ENCODE measurements around the gene CPAMD8.
"Not testable (repeated sequence)": the region's sequence is repeated elsewhere in the genome, so short reads cannot be mapped to it uniquely, and the experiment has no call there.

Gene CPAMD8

DNA sequence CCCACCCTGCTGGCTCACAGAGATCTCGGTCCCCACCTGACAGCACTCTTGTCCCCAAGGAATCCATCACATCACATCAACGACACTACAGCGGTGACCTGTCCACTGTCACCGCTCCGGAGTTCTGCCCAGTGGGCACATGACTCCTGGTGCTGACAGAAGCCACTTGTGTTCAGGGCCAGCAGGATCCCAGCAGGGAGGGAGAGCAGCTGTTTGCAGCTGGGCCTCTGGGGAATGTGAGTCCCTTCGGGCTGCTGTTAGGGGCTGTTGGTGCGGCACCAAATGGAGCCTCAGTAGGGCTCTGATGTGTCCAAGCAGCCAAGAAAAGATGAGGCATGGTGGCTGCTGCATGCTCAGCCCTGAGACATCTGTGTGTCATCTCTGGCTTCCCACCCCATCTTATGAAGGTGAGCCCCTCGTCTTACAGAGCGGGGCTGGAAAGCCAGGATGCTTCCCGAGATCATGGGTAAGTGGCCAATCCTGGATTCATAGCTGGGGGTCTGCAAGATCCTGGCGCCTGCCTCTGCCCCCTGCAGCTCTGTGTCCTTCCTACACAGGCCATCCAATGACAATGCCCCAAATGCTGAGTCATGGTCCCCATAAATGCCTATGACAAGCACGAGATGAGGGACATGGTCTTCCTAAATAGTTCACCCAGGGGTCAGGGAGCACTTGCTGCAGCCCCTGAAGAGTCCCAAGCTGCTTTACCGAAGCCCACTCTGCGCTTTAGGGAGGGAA is 81.8 kb downstream of the CPAMD8 start:
- no peak for DNase-seq

DNA sequence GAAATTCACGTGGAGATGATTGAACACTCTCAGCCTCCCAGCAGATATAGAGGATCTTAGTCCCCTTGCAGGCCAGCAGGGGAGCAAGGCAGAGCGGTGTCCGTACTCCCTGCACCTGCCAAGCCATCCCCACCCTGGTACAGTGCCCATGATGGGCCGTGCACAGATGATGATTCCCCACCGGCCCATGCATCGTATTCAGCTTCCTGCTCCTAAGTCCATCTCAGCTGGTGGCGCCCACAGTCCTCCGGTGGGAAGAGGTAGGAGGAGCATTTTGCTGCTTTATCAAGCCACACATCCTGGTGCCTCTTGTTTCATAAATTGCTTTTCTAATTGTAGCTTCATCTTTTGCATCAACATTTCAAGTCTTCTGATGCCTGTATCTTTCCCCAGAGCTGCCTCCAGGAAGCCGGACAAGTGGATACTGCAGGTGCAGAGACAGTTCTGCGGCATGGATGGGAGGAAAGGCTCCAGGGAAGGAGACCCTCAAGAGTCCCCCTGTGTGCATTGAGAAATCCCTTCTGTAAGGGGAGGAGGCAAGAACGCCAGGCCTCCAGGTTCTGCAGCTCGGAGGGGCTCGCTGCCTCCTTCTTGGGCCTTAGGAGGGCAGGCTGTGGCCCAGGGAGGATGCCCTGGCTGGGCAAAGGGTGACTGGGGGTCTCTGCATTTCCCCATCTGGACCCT is 82.5 kb downstream of the CPAMD8 start:
- DNase-seq = no peak

GRCh38 chr19:16943090-16943489 is 83.5 kb downstream of the CPAMD8 start:
- DNase-seq = not testable (repeated sequence)

- DNase-seq = no peak
Measured at GRCh38 chr19:16942583-16942982, 84.0 kb downstream of the CPAMD8 start.

DNA sequence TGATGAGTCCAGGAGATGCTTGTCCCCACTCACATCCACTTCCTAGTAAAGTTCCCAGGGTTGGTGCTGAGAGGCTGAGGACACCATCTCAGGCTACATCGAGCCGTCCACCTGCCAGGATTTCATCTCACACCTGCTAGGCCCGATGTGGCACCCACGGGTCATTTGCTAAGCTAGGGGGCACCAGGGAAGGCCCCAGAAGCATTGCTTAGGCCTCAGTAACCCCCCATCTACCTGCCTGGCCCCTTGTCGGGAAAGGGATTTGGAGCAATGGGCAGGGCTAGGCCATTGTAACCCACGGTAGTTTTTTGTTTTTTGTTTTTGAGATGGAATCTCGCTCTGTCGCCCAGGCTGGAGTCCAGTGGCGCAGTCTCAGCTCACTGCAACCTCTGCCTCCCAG is 86.0 kb downstream of the CPAMD8 start:
- no peak for DNase-seq

DNA sequence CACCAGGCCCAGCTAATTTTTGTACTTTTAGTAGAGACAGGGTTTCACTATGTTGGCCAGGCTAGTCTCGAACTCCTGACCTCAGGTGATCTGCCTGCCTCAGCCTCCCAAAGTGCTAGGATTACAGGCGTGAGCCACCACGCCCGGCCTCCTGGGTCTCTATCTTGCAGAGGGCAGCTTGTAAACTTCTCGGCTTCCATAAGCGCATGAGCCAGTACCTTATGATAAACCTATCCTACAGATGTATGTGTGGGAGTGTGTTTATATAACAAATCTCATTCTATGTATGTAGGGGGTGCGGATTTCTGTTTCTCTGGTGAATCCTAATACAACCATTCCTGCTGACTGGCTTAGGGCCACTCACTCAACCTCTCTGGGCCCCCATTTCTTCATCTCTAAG is 86.5 kb downstream of the CPAMD8 start:
- DNase-seq = not testable (repeated sequence)

- no peak for DNase-seq
Measured at GRCh38 chr19:16938211-16938610, 88.4 kb downstream of the CPAMD8 start.

DNA sequence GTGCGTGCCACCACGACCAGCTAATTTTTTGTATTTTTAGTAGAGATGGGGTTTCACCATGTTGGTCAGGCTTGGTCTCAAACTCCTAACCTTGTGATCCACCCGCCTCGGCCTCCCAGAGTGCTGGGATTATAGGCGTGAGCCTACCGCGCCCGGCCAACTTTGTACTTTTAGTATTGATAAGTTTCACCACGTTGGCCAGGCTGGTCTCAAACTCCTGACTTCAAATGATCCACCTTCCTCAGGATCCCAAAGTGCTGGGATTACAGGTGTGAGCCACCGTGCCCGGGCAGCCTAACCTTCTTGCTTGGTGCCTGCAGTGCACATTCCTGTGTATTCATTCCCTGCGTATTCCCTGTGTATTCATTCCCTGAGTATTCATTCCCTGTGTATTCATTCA is 88.8 kb downstream of the CPAMD8 start:
- DNase-seq = not testable (repeated sequence)

GRCh38 chr19:16936901-16937300 is 89.7 kb downstream of the CPAMD8 start:
- no peak for DNase-seq

GRCh38 chr19:16934489-16934888 is 92.1 kb downstream of the CPAMD8 start:
- no peak for DNase-seq

GRCh38 chr19:16931306-16931705 is 95.3 kb downstream of the CPAMD8 start:
- no peak for DNase-seq

DNA sequence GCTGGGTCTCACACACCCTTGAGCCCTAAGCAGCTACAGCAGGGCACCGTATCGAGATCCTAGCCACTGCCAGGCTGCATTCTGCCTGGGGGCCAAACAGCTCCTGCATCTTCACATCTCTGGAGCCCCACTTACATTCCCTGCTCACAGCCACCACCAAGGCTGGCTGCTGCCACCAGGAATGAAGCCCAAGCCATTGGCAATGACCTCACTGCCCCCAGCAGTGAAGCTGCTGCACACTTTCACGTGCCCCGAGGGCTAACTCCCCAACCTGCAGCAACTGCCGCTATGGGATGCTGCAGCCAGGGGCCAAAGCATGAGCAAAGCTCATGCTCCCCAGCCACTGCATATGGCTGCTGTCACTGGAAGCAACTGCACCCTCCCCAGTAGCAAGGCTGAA is 95.9 kb downstream of the CPAMD8 start:
- no peak for DNase-seq

GRCh38 chr19:16928916-16929315 is 97.7 kb downstream of the CPAMD8 start:
- no peak for DNase-seq

GRCh38 chr19:16928351-16928750 is 98.3 kb downstream of the CPAMD8 start:
- DNase-seq = no peak

GRCh38 chr19:16927883-16928282 is 98.7 kb downstream of the CPAMD8 start:
- no peak for DNase-seq

GRCh38 chr19:16922949-16923348 is 103.7 kb downstream of the CPAMD8 start:
- DNase-seq = no peak

- DNase-seq = no peak
Measured at GRCh38 chr19:16922592-16922934, 104.0 kb downstream of the CPAMD8 start.

- no peak for DNase-seq
Measured at GRCh38 chr19:16921766-16922591, 104.6 kb downstream of the CPAMD8 start.

DNA sequence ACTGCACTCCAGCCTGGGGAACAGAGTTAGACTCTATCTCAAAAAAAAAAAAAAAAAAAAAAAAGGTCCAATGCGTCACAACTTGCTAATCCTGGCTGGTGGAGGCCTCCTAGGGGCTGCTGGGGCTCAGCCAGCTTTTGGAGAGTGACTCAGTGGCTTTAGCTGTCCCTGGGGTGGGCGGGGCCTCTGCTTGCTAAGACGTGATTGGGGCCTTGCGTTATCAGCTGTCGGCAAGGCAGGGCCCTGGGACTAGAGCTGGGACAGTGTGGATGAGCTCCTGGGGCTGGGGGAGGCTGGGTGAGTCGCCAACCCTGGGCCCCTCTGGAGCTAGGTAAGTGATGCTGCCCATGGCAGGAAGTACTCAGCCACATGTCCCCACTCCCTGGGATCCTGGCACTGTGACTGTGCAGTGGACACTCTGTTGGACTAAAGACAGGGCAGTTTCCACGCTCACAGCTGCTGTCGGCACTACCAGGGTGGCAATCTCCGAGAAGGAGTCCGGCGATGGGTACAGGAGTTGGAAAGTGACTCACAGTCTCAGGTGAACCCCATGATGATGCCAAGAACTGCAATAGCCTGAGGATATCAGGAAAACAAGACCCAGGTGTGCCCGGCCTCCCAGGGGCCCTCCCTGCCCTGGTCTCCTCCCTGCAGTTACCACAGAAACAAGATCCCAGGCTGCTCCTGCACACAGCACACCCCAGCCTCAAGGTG is 105.6 kb downstream of the CPAMD8 start:
- DNase-seq = no peak

GRCh38 chr19:16919496-16919895 is 107.1 kb downstream of the CPAMD8 start:
- no peak for DNase-seq

GRCh38 chr19:16917401-16917800 is 109.2 kb downstream of the CPAMD8 start:
- no peak for DNase-seq

GRCh38 chr19:16915734-16916133 is 110.9 kb downstream of the CPAMD8 start:
- no peak for DNase-seq

- no peak for DNase-seq
Measured at GRCh38 chr19:16915135-16915534, 111.5 kb downstream of the CPAMD8 start.
